Trophoblast cell (in vitro differentiated cells and primary cell): Measurements from ENCODE around the gene CCNDBP1.
A peak's percentile ranks its signal among the peaks of the same experiment; 100 is the strongest.
"Not testable (repeated sequence)": the region's sequence is repeated elsewhere in the genome, so short reads cannot be mapped to it uniquely, and the experiment has no call there.

Experiments used
- DNase-seq, 2 donors: peaks; one replicate each; pipeline ENCODE4 v3.0.0-alpha.2; 2016
- H2AFZ ChIP-seq: 2 replicates; pipeline ENCODE4 v1.6.1; 2013; ENCODE audit warnings: low read length, moderate library complexity, mild to moderate bottlenecking; ENCODE audit not compliant: insufficient read depth, poor library complexity
- H2AK5ac ChIP-seq: 2 replicates; pipeline ENCODE4 v1.6.1; 2013; ENCODE audit warnings: mild to moderate bottlenecking, low read length
- H2BK120ac ChIP-seq: 2 replicates; pipeline ENCODE4 v1.6.1; 2013; ENCODE audit warnings: low read length, mild to moderate bottlenecking, moderate library complexity; ENCODE audit not compliant: insufficient read depth, poor library complexity
- H2BK12ac ChIP-seq: 2 replicates; pipeline ENCODE4 v1.6.1; 2013; ENCODE audit warnings: mild to moderate bottlenecking, low read length, moderate library complexity
- H2BK5ac ChIP-seq: 2 replicates; pipeline ENCODE4 v1.6.1; 2013; ENCODE audit warnings: low read length, low read depth, moderate library complexity, mild to moderate bottlenecking; ENCODE audit not compliant: poor library complexity
- H3K14ac ChIP-seq: 2 replicates; pipeline ENCODE4 v1.6.1; 2013; ENCODE audit warnings: mild to moderate bottlenecking, low read length
- H3K18ac ChIP-seq: 2 replicates; pipeline ENCODE4 v1.6.1; 2013; ENCODE audit warnings: mild to moderate bottlenecking, low read length
- H3K23ac ChIP-seq: 2 replicates; pipeline ENCODE4 v1.6.1; 2013; ENCODE audit warnings: low read length
- H3K27ac ChIP-seq: 2 replicates; pipeline ENCODE4 v1.5.1; 2013; ENCODE audit warnings: low read depth, mild to moderate bottlenecking, inconsistent platforms, low read length, moderate library complexity
- H3K27me3 ChIP-seq: 2 replicates; pipeline ENCODE4 v1.6.1; 2013; ENCODE audit warnings: inconsistent platforms, mild to moderate bottlenecking, low read length, moderate library complexity; ENCODE audit not compliant: insufficient read depth
- H3K36me3 ChIP-seq, 2 experiments: 1 replicate in 1 of 2; 2 replicates in 1 of 2; pipeline ENCODE4 v1.6.1; 2013; ENCODE audit warnings: low read length in 2 of 2, mild to moderate bottlenecking in 2 of 2, moderate library complexity in 1 of 2; ENCODE audit not compliant: insufficient read depth in 2 of 2, control insufficient read depth in 1 of 2
- H3K4ac ChIP-seq: 2 replicates; pipeline ENCODE4 v1.6.1; 2013; ENCODE audit warnings: low read depth, mild to moderate bottlenecking, low read length, moderate library complexity
- H3K4me1 ChIP-seq, 2 experiments: 1 replicate in 1 of 2; 2 replicates in 1 of 2; pipeline ENCODE4 v1.6.1; 2013; ENCODE audit warnings: low read length in 2 of 2, mild to moderate bottlenecking in 2 of 2, moderate library complexity in 1 of 2; ENCODE audit not compliant: insufficient read depth in 2 of 2, control insufficient read depth in 1 of 2
- H3K4me2 ChIP-seq: 2 replicates; pipeline ENCODE4 v1.6.1; 2013; ENCODE audit warnings: inconsistent platforms, mild to moderate bottlenecking, low read length, moderate library complexity
- H3K4me3 ChIP-seq: 2 replicates; pipeline ENCODE4 v1.5.1; 2013; ENCODE audit warnings: mild to moderate bottlenecking, low read depth, low read length, inconsistent platforms
- H3K79me1 ChIP-seq: one replicate; pipeline ENCODE4 v1.6.1; 2013; ENCODE audit warnings: low read length
- H3K79me2 ChIP-seq: 2 replicates; pipeline ENCODE4 v1.6.1; 2013; ENCODE audit warnings: low read length, mild to moderate bottlenecking; ENCODE audit not compliant: control insufficient read depth, insufficient read depth, poor library complexity
- H3K9ac ChIP-seq: 2 replicates; pipeline ENCODE4 v1.6.1; 2013; ENCODE audit warnings: mild to moderate bottlenecking, low read length
- H3K9me3 ChIP-seq: 2 replicates; pipeline ENCODE4 v1.6.1; 2013; ENCODE audit warnings: low read depth, mild to moderate bottlenecking, control low read depth, inconsistent platforms, low read length; ENCODE audit not compliant: insufficient read depth
- H4K12ac ChIP-seq: 2 replicates; pipeline ENCODE4 v1.6.1; 2013; ENCODE audit warnings: low read depth, mild to moderate bottlenecking, low read length, moderate library complexity
- H4K8ac ChIP-seq: 2 replicates; pipeline ENCODE4 v1.6.1; 2013; ENCODE audit warnings: low read depth, mild to moderate bottlenecking, low read length, moderate library complexity
- H4K91ac ChIP-seq: one replicate; pipeline ENCODE4 v1.6.1; 2013; ENCODE audit warnings: low read depth, mild to moderate bottlenecking, low read length, moderate library complexity
- WGBS: extraction: QIAGEN DNeasy Blood & Tissue Kit; methylation state at CpG from one replicate; pipeline ENCODE4 v1.1.7; 2013; ENCODE audit warnings: missing lambda C conversion rate; ENCODE audit not compliant: insufficient read length, insufficient coverage; ENCODE audit errors: extremely low coverage; 5-methylcytosine and 5-hydroxymethylcytosine counted together

Gene CCNDBP1

DNA sequence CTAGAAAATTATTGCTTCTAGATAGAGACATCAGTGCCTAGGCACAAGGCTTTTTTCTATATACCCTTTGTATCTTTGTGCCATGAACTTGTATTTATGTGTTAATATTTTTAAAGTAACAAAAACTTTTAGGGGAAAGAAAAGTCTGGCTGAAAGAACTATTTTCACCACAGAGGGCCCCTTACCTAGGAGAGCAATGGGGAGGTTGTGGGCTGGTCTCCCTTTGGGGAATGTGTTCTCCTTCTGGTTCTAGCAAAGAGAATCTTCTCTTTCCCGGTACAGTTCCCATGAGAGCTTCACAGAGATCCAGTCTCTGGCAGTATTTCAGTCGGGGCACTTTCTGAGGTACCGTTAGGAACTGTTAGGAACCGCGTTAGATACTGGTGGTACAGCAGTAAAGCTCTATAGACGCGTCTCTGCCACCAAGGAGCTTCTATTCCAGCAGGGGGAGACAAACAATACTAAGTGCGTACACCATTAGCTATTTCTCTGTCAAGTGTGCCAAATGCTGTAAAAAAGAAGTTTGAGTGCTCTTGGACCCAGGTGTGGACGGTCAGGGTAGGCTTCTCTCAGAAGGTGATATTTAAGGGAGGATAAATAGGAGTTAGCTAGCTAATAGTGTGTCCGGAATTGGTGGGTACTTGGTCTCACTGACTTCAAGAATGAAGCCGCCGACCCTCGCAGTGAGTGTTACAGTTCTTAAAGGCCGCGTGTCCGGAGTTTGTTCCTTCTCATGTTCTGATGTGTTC is 40.2 kb downstream of the CCNDBP1 start:
- no CpG with 5 or more reads among the region's 16 CpGs for WGBS
- H3K9ac ChIP-seq: no peak overlapping the region
- H3K9me3 ChIP-seq: no peaks in the 10 kb centered on the region
- no peak overlapping the region for H3K4me3 ChIP-seq
- no peaks in the 10 kb centered on the region for H3K36me3 ChIP-seq
- H3K27ac ChIP-seq: no peak overlapping the region
- no peak overlapping the region for H2BK5ac ChIP-seq
- H4K91ac ChIP-seq: no peak overlapping the region
- no peaks in the 10 kb centered on the region for H3K4me1 ChIP-seq
- H3K4me2 ChIP-seq: no peak overlapping the region
- H3K79me2 ChIP-seq: no peaks in the 10 kb centered on the region
- no peak overlapping the region for H2AFZ ChIP-seq
- no peak overlapping the region for H3K14ac ChIP-seq
- no peak overlapping the region for H3K18ac ChIP-seq
- no peak overlapping the region for H3K4ac ChIP-seq
- H2BK12ac ChIP-seq: no peak overlapping the region
- no peaks in the 10 kb centered on the region for H3K27me3 ChIP-seq
- H3K79me1 ChIP-seq: no peaks in the 10 kb centered on the region
- DNase-seq: peak; percentile 57 to 89
- no peak overlapping the region for H3K23ac ChIP-seq
- no peak overlapping the region for H2BK120ac ChIP-seq
- no peak overlapping the region for H4K12ac ChIP-seq
- H2AK5ac ChIP-seq: no peak overlapping the region
- no peak overlapping the region for H4K8ac ChIP-seq

- not testable (repeated sequence) for H3K79me1 ChIP-seq, H3K4me1 ChIP-seq, H3K9ac ChIP-seq, H2BK120ac ChIP-seq, H3K27ac ChIP-seq, H3K14ac ChIP-seq, H3K4ac ChIP-seq, H4K12ac ChIP-seq, H2AFZ ChIP-seq, H4K91ac ChIP-seq, H2BK12ac ChIP-seq, H4K8ac ChIP-seq, H3K4me2 ChIP-seq, DNase-seq, H3K18ac ChIP-seq, H3K27me3 ChIP-seq, H3K79me2 ChIP-seq, H2AK5ac ChIP-seq, H3K4me3 ChIP-seq, H3K9me3 ChIP-seq, H3K23ac ChIP-seq, H2BK5ac ChIP-seq, H3K36me3 ChIP-seq
- WGBS: no CpG with 5 or more reads among the region's 12 CpGs
Measured at GRCh38 chr15:43225950-43226255, 40.7 kb downstream of the CCNDBP1 start.

- Histone ChIP-seq H3K79me2 (no peaks in the 10 kb centered on the region), H3K36me3 (no peaks in the 10 kb centered on the region), H4K91ac (no peak overlapping the region), H3K23ac (no peak overlapping the region), H2BK120ac (no peak overlapping the region), H2BK12ac (no peak overlapping the region), H3K4me1 (peaks cover 0 to 3% of the 10 kb centered on the region in 2 experiments), H3K18ac (no peak overlapping the region), H3K79me1 (no peaks in the 10 kb centered on the region), H3K27ac (no peak overlapping the region), H3K9ac (no peak overlapping the region), H2BK5ac (no peak overlapping the region), H2AK5ac (no peak overlapping the region), H4K8ac (no peak overlapping the region), H4K12ac (no peak overlapping the region), H2AFZ (no peak overlapping the region), H3K14ac (no peak overlapping the region), H3K4me2 (no peak overlapping the region), H3K4ac (no peak overlapping the region), H3K9me3 (no peaks in the 10 kb centered on the region), H3K27me3 (no peaks in the 10 kb centered on the region), H3K4me3 (no peak overlapping the region)
- no peak for DNase-seq
- no CpG with 5 or more reads among the region's 57 CpGs for WGBS
Measured at GRCh38 chr15:43226436-43227305, 41.5 kb downstream of the CCNDBP1 start.

DNA sequence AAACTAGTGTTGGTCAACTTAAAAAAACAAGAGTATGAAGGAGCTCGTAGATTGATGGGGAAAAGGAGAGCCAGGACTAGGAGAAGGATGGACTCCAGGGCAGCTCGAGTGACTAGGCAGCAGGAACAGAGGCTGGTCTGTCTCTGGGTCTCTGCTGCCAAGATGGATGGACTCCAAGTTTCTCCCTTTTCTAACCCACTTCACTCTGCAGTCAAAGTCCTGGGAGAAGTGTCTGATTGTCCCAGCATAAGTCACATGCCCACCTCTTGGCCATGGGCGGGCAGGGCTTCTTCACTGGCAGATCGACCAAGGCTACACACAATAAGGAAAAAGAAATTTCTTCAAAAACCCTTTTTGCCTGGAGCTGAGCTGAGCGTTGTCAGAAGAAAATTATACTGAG is 44.8 kb downstream of the CCNDBP1 start:
- no peak overlapping the region for H3K18ac ChIP-seq
- H3K4me3 ChIP-seq: no peak overlapping the region
- no peak overlapping the region for H3K4me2 ChIP-seq
- no peaks in the 10 kb centered on the region for H3K79me1 ChIP-seq
- no peak overlapping the region for H3K14ac ChIP-seq
- no peak overlapping the region for H2BK12ac ChIP-seq
- no CpG with 5 or more reads among the region's 5 CpGs for WGBS
- no peak overlapping the region for H4K8ac ChIP-seq
- no peak overlapping the region for H2AK5ac ChIP-seq
- H3K27ac ChIP-seq: peak overlapping the region; percentile 6
- no peak overlapping the region for H3K23ac ChIP-seq
- H2BK120ac ChIP-seq: no peak overlapping the region
- H3K9me3 ChIP-seq: no peaks in the 10 kb centered on the region
- H2AFZ ChIP-seq: no peak overlapping the region
- DNase-seq: no peak
- no peak overlapping the region for H4K12ac ChIP-seq
- no peak overlapping the region for H2BK5ac ChIP-seq
- H3K36me3 ChIP-seq: no peaks in the 10 kb centered on the region
- H3K9ac ChIP-seq: no peak overlapping the region
- no peak overlapping the region for H3K4ac ChIP-seq
- H3K27me3 ChIP-seq: no peaks in the 10 kb centered on the region
- peaks cover 0 to 3% of the 10 kb centered on the region in 2 experiments for H3K4me1 ChIP-seq
- H4K91ac ChIP-seq: no peak overlapping the region
- no peaks in the 10 kb centered on the region for H3K79me2 ChIP-seq
